Right lobe of liver (tissue), 4 donors: ENCODE measurements around the gene PTPRN2.

ENCODE experiments used
- CTCF ChIP-seq, 4 donors: fragments of 200-600 bp in 3 of 4; fragments of 450-650 bp in 1 of 4; IDR thresholded peaks; one replicate each; pipeline versions ENCODE4 v1.5.1 to v1.8.0; 2016 to 2022; ENCODE audit warnings: antibody characterized with exemption in 4 of 4, mild to moderate bottlenecking in 2 of 4
- POLR2A ChIP-seq: fragments of 450-650 bp; IDR thresholded peaks from one replicate; pipeline ENCODE4 v1.6.1; 2017; ENCODE audit warnings: antibody characterized with exemption, mild to moderate bottlenecking
- donor health status: DM: no; HTN: no; CAD: no.
- donor health status: DM: no; HTN: no; CAD: no.
- donor health status: DM: no; HTN: yes; CAD: no.

GRCh38 chr7:157623556-157623955, 964.1 kb downstream of the PTPRN2 start:
- TF ChIP-seq CTCF (IDR thresholded peaks at IDR 0.05): no peak
- no peak for TF ChIP-seq POLR2A
